ENCODE results near the gene MAMSTR. TPM values are rescaled to one million over a fixed set of nuclear protein-coding genes. Genes with fewer than 3 reads are reported as not detected.
A peak's percentile ranks its signal among the peaks of the same experiment; 100 is the strongest.

Gene MAMSTR
- total RNA-seq, 2 experiments from 2014 or later = 0.88 to 1.2 TPM

DNA sequence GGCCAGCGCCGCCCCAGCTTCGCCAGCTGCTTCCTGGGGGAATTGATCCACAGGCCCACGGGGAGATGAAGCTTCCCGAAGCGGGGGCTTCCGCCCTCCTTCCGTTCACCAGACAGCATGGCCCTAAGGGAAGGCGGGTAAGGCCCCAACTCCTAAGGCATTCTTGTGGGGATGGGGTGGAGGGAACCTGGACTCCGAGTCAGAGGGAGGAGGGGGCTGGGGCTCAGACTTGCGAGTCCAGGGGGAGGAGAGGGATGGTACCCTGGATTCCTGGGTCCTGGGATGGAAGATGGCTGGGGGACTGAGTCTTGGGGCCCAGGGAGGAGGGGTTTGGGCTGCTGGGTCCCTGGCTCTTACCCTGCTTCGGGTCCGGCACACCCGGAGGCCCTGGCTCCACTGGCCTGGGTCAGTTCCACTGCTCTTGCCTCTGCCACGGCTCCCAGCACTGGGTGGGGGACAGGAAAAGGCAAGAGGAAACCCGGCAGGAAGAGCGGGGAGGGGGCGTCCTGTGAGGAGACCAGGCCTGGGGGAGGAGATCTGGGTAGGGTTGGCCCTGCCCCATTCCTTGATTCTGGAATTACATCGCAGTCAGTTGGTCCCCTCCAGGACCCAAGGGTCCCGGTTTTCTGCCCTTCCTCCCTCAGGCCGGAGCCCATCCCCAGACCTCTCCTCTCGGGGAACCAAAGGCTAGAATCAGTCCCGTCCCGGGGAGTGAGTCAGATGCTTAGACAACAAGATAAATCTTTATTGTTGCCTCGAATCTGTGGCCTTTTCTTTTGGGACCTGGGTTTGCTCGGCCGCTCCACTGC is 20.8 kb upstream of the MAMSTR start, which contains the start of gene RASIP1:
Gene RASIP1 (minus strand): TSS at position 447 of the 809 bp plus-strand sequence. CDS start 328 bp downstream, at position 119.
- no peak within 1 kb of the TSS for H3K4me3 Mint-ChIP-seq
- CTCF ChIA-PET = no interaction called here
- peaks cover 6% of the 10 kb centered on the region for H3K27me3 Mint-ChIP-seq
- H3K27ac Mint-ChIP-seq = no peak within 1 kb of the TSS
- H3K36me3 Mint-ChIP-seq (ENCODE audit: low read depth) = no peaks in the 10 kb centered on the region
- DNase-seq = no peak
- POLR2A ChIA-PET = no interaction called here
- peaks cover 24% of the 10 kb centered on the region for H3K4me1 Mint-ChIP-seq
- no peaks in the 10 kb centered on the region for H3K9me3 Mint-ChIP-seq

DNA sequence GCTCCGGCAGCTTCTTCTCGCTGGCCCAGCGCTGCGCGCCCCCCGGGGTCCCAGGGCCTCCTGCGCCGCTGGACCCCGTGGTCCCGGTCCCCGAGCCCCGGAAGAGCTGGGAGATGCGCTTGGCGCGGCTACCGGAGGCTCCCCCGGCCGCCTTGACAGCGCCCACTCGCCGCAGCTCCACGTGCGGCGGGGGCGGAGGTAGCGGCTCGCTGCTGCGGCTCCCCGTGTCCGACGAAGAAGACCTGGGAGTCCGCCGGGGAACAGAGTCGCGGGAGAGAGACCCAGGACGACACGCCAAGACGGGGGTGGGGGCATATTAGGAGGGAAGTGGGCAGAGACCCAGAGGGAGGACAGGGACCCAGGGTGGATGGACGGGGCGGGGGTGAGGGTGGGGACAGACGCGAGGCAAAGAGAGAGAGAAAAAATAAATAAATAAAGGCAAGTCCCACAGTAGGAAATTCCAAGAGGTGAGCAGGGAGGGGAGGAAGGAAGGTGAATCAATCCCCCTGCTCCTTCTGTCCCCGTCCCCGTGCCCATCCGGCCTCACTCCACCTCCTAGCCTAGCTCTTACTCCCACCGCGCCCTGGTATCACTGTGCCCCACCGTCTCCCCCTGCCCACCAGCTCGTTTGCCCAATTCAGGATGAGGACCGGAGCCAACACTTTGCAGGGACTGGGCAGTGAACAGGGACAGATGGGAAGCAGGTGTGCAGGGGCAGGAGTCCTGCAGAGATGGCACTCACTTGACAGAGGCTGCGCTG is 20.1 kb upstream of the MAMSTR start:
- no peak overlapping the region for H3K27ac Mint-ChIP-seq
- peaks cover 6% of the 10 kb centered on the region for H3K27me3 Mint-ChIP-seq
- DNase-seq = no peak
- H3K4me1 Mint-ChIP-seq = peaks cover 22% of the 10 kb centered on the region
- H3K4me3 Mint-ChIP-seq = no peak overlapping the region
- H3K36me3 Mint-ChIP-seq (ENCODE audit: low read depth) = no peaks in the 10 kb centered on the region
- H3K9me3 Mint-ChIP-seq = no peaks in the 10 kb centered on the region
- ChIA-PET POLR2A (interaction anchor here (0.8 to 2.6 kb wide), 8 partner anchors 8 to 116 kb away, joined by 3 to 11 read pairs (median 4); partner anchors contain the start of gene CA11), CTCF (interaction anchor here (0.6 to 2.2 kb wide), 10 partner anchors 11 to 388 kb away, joined by 3 to 14 read pairs (median 6); partner anchors contain the start of gene CA11)

DNA sequence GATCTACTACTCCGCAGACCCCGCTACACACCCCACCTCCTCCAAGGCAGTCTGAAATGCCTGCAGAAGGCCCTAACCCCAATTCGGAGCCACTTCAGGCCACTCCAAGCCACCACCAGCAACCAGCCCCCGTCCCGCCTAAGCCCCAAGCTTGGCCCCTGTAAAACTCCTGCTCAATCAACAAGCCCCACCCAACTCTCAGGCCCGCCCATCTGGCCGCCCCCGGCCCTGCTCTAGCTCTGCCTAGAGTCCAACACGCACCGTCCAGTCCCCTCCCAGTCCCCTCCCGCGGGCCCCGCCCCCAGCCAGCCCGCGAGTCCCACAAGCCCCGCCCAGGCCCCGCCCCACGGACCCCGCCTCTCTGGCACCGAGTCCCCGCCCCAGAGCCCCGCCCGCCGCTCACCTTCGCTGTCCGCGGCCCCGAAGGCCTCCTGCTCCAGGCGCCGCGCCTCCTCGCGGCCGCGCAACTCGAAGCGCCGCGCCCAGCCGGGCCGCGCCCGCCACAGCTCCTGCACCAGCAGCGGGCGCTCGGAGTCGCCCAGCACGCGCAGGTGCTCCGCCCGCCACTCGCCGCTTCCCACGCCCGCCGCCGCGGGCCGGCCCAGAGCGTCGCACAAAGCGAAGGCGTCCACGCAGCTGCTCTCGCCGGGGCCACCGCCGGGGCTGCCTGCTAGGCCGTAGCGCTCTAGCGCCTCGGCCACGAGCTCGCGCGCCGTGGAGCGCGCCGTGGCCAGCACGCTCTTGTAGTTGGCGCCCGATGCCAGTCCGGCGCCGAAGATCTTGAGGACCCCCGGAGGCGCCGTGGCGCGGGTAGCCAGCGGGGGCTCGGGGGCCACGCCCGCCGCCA is 19.3 kb upstream of the MAMSTR start:
- Mint-ChIP-seq H3K4me1 (peaks cover 22% of the 10 kb centered on the region), H3K27me3 (peaks cover 6% of the 10 kb centered on the region), H3K36me3 (ENCODE audit: low read depth) (no peaks in the 10 kb centered on the region), H3K9me3 (no peaks in the 10 kb centered on the region), H3K4me3 (peak overlapping the region; percentile 30), H3K27ac (no peak overlapping the region)
- CTCF ChIA-PET = interaction anchor here (0.8 to 2.2 kb wide), 11 partner anchors 8 to 103 kb away, joined by 3 to 14 read pairs (median 5); partner anchors contain the start of genes CA11 and IZUMO1
- POLR2A ChIA-PET = interaction anchor here (0.8 to 2.6 kb wide), 8 partner anchors 9 to 115 kb away, joined by 3 to 11 read pairs (median 4); partner anchors contain the start of gene CA11
- DNase-seq = peak; percentile 94

DNA sequence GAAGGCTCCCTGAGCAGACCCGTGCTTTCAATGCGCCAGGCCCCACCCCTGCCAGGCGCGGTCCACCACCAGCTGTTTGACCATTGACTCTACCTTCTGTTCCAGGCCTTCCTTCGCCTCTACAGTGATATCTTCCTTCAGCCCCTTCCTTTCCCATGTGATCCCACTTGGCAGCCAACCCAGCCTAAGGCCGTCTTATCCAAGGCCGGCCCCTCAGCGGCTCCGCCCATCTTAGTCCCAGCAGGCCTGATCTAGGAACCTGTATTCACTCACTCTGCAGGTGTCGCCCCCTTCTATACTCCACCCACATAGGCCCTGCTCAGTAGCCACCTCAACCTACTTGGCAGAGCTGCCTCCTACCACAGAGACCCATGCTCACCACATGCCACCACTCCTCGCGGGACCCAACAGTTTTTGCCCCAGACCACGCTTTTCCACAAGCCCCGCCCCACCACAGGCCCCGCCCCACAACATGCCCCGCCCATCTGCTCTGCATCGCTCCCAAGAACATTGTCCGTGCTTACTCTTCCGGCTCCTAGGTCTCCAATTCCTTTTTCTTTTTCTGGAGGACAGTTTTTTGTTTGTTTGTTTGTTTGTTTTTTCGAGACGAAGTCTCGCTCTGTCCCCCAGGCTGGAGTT is 18.0 kb upstream of the MAMSTR start:
- DNase-seq = no peak
- ChIA-PET CTCF (interaction anchor here (1.2 to 2.2 kb wide), 2 partner anchors 24 to 50 kb away, joined by 4 to 13 read pairs; no protein-coding TSS in a partner anchor), POLR2A (interaction anchor here (0.9 to 2.6 kb wide), 2 partner anchors 12 to 256 kb away, joined by 3 to 11 read pairs; partner anchors contain the start of gene RUVBL2)
- Mint-ChIP-seq H3K4me1 (peaks cover 22% of the 10 kb centered on the region), H3K27ac (no peak overlapping the region), H3K4me3 (no peak overlapping the region), H3K36me3 (ENCODE audit: low read depth) (no peaks in the 10 kb centered on the region), H3K27me3 (peaks cover 6% of the 10 kb centered on the region), H3K9me3 (no peaks in the 10 kb centered on the region)

DNA sequence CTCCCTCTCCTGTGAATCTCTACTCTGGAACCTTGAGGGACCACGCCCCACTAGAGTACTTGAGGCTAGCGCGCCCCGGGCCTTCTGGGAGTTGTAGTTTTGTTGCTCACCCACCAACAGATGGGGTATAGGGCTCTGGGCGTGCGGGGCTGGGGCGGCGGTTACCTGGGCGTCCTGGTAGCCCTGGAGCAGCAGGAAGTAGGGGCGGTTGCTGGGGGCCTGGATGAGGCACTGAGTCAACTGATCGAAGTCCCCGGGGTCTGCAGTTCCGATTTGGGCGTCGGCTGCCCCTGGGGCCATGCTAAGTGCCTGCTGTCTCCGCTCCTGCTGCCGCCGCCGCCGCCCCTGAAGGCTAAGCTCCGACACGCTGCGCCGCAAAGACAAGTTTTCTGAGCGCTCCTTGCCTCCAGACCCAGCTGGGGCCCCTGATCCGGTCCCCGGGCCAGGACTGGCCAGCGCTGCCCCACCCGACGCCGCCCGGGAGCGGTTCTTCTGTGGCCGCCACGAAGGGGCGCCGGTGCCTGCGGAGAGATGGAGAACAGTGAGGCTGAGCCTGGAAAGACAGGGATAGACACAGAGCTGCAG is 15.6 kb upstream of the MAMSTR start:
- CTCF ChIA-PET = no interaction called here
- H3K9me3 Mint-ChIP-seq = peaks cover 4% of the 10 kb centered on the region
- POLR2A ChIA-PET = no interaction called here
- peaks cover 3% of the 10 kb centered on the region for H3K27me3 Mint-ChIP-seq
- H3K4me1 Mint-ChIP-seq = peaks cover 10% of the 10 kb centered on the region
- no peak overlapping the region for H3K27ac Mint-ChIP-seq
- no peaks in the 10 kb centered on the region for H3K36me3 Mint-ChIP-seq (ENCODE audit: low read depth)
- no peak for DNase-seq
- no peak overlapping the region for H3K4me3 Mint-ChIP-seq

DNA sequence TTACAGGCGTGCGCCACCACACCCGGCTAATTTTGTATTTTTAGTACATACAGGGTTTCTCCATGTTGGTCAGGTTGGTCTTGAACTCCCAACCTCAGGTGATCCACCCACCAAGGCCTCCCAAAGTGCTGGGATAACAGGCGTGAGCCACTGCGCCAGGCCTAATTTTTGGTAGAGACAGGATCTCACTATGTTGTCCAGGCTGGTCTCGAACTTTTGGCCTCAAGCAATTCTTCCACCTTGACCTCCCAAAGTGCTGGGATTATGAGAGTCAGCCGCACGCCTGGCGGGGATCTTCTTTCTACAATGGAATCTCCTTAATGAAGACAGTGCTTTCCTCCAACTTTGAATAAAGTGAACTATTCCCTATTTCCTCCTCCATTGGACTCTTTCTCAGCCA is 15.1 kb upstream of the MAMSTR start:
- POLR2A ChIA-PET = no interaction called here

DNA sequence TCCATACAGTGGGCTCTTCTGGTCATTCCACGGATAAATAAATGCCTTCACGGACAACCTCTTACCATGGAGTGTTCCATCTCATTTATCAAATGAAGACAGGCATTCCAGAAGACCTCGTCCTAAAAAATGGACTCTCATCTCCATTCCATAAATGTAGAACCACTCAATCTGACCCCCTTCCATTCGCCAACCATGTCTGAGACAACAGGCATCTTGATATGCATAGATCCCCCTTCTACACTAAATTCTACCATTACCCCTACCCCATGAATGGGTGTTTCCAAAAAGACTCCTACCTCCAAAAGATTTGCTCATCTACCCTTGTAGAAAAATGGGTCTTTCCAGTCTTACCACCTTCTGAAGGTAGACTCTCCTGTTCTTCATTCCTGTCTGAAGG is 11.9 kb upstream of the MAMSTR start:
- CTCF ChIA-PET = no interaction called here

More for the DNA sequence above, 15.1 kb upstream of the MAMSTR start:
- no peaks in the 10 kb centered on the region for H3K36me3 Mint-ChIP-seq (ENCODE audit: low read depth)
- no peaks in the 10 kb centered on the region for H3K27me3 Mint-ChIP-seq
- CTCF ChIA-PET = no interaction called here
- H3K4me3 Mint-ChIP-seq = no peak overlapping the region
- peaks cover 4% of the 10 kb centered on the region for H3K9me3 Mint-ChIP-seq
- no peak for DNase-seq
- peaks cover 7% of the 10 kb centered on the region for H3K4me1 Mint-ChIP-seq
- no peak overlapping the region for H3K27ac Mint-ChIP-seq

DNA sequence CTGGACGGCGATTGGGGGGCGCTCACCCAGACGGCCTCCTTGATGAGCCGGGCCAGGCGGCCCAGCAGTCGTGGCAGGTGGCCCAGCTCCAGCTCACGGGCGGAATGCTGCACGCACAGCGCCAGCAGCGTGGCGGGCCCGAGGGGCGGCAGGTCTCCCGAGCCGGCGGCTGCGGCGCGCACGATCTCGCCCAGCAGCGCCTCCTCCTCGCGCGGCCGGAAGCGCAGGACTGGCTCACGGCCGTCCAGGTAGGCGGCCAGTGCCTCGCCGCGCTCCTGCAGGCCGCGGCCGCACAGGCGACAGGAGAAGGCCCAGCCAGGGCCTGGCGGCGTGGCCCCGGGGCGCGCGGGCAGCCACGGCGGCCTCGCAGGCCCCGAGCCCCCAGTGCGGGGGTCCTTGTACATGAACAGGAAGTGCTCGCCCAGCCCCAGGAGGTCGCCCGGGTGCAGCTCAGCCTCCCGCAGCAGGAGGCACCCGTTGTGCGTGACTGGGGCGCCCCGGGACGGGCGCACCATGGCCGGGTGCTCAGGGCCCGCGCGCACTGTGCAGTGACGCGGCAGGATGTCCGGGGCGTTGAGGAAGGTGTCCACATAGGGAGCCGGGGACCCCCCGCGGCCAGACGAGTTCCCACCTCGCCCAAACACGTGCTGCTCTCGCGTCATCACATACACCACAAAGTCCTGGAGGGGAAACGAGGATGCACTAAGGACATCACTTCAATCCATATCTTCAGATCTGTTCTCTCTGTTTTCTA is 9.6 kb upstream of the MAMSTR start:
- Mint-ChIP-seq H3K4me1 (peaks cover 27% of the 10 kb centered on the region), H3K9me3 (peaks cover 25% of the 10 kb centered on the region), H3K36me3 (ENCODE audit: low read depth) (peaks cover 27% of the 10 kb centered on the region), H3K4me3 (no peak overlapping the region), H3K27me3 (no peaks in the 10 kb centered on the region), H3K27ac (no peak overlapping the region)
- DNase-seq = no peak
- CTCF ChIA-PET = interaction anchor here (1.6 kb wide), 1 partner anchor 10 kb away, joined by 7 read pairs; no protein-coding TSS in a partner anchor
- POLR2A ChIA-PET = interaction anchor here (1.6 kb wide), 1 partner anchor 10 kb away, joined by 4 read pairs; no protein-coding TSS in a partner anchor

More for the DNA sequence above, 11.9 kb upstream of the MAMSTR start:
- no peak overlapping the region for H3K4me3 Mint-ChIP-seq
- H3K4me1 Mint-ChIP-seq = peaks cover 10% of the 10 kb centered on the region
- H3K27me3 Mint-ChIP-seq = no peaks in the 10 kb centered on the region
- H3K27ac Mint-ChIP-seq = no peak overlapping the region
- DNase-seq = no peak
- H3K9me3 Mint-ChIP-seq = peaks cover 12% of the 10 kb centered on the region
- H3K36me3 Mint-ChIP-seq (ENCODE audit: low read depth) = peaks cover 12% of the 10 kb centered on the region
- POLR2A ChIA-PET = no interaction called here

DNA sequence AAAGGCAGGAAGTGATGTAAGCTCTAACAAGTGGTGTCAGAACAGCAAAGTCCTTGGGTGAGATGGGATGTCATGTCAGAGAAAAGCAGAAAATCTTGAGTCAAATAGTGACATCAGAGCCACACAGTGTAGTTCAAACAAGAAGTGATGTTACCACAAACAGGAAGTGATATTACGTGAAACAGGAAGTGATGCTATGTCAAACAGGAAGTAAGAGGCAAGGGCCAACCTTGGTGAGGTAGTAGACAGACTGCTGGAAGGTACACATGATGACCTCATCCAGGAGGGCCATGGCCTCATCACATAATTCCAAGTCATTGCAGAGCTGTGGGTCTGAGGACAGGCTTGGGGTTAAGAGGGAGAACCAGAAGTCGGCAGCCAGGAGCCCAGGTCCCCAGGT is 7.0 kb upstream of the MAMSTR start:
- H3K27ac Mint-ChIP-seq = peak overlapping the region; percentile 81
- H3K4me3 Mint-ChIP-seq = no peak overlapping the region
- H3K36me3 Mint-ChIP-seq (ENCODE audit: low read depth) = peaks cover 27% of the 10 kb centered on the region
- peaks cover 25% of the 10 kb centered on the region for H3K9me3 Mint-ChIP-seq
- H3K27me3 Mint-ChIP-seq = no peaks in the 10 kb centered on the region
- DNase-seq = peak; percentile 47
- ChIA-PET POLR2A (interaction anchor here (0.9 to 3.4 kb wide), 4 partner anchors 10 to 33 kb away, joined by 3 to 11 read pairs (median 3); no protein-coding TSS in a partner anchor), CTCF (interaction anchor here (1.3 to 3.5 kb wide), 2 partner anchors 12 to 69 kb away, joined by 5 to 14 read pairs; no protein-coding TSS in a partner anchor)
- peaks cover 32% of the 10 kb centered on the region for H3K4me1 Mint-ChIP-seq

DNA sequence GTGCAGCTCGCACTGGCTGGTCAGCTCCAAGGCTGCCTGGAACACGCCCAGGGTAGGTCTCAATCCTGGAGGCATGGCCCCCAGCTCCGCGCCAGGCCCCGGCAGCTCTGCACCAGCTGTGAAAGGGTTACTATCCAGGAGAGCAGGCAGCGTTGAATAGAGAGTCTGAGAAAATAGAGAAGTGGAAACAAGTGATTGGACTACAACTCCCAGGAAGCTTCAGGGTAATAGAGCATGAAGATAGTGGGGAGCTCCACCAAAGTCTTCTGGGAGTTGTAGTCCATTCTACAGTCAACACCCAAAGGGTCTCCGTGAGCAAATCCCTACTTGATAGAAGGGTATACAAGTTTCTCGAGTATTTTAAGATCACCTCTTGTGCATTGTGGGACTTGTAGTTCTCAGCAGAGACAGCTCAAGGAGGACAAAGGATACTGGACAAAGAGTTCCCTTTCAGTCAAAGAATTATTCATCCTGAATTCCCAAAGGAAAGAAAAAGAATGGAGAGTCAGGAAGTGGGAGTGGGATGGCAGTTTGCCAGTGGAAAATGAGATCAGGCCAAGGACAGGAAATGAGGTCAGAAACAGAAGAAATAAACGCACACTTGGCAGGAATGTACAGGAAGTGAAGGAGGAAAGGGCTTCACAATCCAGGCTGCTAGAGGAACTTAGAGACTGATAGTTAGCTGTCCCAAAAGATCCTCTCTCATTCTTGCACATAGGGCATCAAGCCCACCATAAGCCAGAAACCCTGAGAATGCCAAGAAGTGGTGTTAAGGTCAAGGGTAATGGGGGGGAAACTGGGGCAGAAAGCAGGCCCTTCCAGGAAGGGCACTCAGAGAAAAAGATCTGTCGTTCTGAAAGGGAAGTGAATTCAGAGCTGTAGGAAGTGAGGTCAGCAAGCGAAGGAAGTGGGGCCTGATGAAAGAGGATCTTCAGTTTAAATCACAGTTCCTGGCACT is 5.5 kb upstream of the MAMSTR start:
- no peak overlapping the region for H3K4me3 Mint-ChIP-seq
- DNase-seq = no peak

More for the DNA sequence above, 5.5 kb upstream of the MAMSTR start:
- H3K27ac Mint-ChIP-seq = peak overlapping the region; percentile 82
- ChIA-PET CTCF (interaction anchor here (2.2 to 3.5 kb wide), 2 partner anchors 14 to 268 kb away, joined by 6 to 14 read pairs; partner anchors contain the start of genes GYS1 and RUVBL2), POLR2A (interaction anchor here (0.9 to 3.4 kb wide), 6 partner anchors 9 to 176 kb away, joined by 3 to 11 read pairs (median 4); no protein-coding TSS in a partner anchor)
- H3K4me1 Mint-ChIP-seq = peaks cover 43% of the 10 kb centered on the region
- no peaks in the 10 kb centered on the region for H3K27me3 Mint-ChIP-seq
- peaks cover 27% of the 10 kb centered on the region for H3K36me3 Mint-ChIP-seq (ENCODE audit: low read depth)
- H3K9me3 Mint-ChIP-seq = peaks cover 21% of the 10 kb centered on the region
